ENCODE results near the gene ARID1B.

ARID1B gene

DNA sequence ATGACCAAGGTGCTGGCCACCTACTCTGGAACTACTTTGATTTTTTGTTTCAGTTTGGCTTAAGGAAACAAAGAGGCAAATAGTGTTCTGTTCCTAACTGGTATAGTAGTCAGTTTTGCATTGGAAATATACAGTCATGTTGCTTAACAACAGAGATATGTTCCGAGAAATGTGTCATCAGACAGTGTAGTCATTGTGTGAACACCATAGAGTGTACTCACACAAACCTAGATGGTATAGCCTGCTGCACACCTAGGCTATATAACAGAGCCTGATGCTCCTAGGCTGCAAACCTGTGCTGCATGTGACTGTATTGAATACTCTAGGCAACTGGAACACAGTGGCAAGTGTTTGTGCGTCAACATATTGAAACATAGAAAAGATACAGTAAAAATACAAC lies 80.4 kb downstream of the ARID1B start:
- DNase-seq = peak; percentile 11 to 29

DNA sequence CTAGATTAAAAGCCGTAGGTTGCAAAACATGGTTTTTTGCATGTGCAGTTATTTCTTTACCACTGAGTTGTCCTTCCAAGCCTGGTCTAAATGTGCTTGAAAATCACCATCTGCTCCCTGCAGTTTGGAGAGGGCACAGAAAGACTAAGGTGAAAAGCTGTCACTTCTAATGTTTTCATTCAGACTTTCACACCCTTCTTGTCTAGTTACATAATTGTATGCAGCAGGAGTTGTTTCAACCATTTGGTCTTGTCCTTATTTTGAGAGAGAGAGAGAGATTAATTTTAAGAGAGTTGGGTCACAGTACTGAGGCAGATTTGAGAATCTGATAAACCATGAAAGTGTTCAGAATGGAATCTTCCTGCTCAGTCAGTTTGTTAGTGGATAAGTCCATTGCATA lies 82.5 kb downstream of the ARID1B start:
- no peak for DNase-seq

DNA sequence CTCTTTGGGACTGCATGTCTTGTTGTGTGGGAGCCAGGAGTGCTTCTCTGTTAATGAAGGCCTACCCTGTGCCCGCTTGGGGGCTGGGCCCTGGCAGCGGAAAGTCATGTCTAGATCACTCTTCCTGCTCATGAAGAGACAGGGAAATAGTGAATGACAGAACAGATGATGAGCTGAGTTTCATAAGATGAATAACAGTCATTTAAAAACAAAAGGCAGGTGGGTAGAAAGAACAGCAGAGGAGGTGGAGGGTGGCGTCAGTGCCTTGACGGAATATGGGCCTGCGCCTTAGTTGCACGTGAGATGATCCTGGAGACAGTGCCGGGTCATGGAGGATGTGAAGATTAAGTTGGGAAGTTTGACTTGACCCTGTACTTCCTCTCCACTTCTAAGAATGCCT lies 85.5 kb downstream of the ARID1B start:
- peak; percentile 52 to 55 for DNase-seq

DNA sequence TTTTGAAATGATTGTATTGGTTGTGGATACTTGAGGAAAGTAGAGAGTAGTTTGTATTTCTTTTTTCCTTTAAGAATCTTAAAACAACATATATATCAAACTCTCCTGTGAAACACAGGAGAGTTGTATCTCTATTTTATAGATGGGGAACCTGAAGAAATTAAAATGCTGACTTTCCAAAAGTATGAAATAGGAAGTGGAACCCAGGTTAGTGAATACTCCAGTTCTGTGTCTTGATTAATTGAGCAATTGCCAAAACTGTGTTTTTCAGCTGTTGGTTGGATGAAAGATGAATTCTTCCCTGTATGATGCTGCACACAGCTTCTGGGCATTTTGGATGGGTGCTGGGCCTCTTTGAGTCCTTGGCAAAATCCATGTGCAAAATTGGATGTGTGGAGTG lies 86.3 kb downstream of the ARID1B start:
- DNase-seq = no peak

DNA sequence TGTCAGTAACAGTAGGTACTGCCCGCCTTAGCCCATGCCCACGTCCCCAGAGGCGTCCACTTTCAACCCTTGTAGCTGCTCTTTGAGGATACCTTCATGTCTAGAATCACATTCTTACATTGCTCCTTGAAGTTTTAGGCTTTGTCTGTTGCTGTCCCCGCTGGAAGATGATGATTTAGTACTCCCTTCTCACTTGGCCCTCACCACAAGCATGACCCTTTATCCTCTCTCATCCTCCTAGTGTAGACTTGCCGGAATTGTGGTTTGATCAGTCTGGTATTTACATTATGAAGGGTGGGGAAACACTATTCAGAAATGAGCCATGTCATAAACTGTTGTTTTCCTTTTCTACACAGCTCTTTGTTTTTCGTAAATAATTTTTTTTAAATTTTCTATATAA lies 87.4 kb downstream of the ARID1B start:
- no peak for DNase-seq

DNA sequence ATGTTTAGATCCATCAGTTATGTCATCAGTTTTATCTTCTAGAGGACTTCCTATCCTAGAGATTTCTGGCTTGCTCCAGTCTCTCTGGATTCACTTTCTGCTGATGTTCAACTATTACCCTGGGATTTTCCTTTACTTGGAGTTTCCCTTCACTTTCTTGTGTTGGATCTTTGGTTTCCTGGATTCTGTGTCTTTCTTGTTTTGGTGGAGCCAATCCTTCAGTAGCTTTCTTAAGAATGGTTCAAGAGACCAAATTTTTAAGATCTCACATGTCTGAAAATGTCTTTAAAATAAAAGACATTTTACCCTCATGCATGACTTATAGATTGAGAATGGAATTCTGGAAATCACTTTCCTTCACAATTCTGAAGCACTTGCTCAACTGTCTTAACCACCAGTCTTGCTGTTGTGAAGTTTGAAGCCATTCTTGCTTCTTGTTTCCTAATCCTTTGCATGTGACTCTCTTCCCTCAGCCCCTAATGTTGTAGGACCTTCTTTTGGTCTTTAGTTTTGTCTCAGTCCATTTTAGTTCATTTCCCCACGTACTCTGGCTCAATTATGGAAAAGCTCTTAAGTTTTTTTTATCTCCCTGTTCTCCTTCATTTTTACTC lies 87.9 kb downstream of the ARID1B start:
- no peak for DNase-seq

DNA sequence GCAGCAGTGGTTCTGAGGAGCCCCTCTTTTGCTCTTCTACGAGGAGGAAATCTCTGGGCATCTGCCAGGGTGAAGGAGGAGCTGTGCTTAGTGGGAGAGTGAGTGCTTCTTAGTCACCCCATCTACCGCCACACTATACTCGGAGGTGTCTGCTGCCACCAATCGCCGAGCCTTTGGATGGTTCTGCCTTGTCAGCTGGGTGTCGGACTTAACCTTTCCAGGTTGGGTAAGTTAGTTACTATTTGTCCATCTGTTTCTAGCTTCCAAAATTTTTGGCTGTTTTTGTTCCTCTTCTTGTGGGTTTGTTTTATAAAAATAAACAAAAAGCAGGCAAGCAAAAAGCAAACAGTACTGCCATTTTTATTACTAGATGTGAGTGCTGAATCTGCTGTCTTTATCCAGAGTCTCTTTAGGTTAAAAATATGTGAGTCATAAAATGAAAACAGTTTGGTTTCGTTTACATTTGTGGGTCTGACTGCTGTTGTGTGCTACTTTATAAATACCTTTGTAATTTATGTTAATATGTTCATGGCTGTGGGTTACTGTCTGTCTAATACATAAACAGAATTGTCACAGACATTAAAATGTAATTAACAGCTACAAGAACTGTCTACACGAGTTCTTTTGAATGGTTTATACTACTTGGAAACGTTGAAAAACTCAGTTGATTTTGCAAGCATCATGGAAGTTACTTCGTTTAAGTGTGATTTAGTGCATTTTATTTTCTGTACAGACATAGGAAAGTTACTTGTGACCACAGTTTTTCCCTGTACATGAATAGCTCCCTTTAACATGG lies 89.2 kb downstream of the ARID1B start:
- peak; percentile 30 to 38 for DNase-seq

DNA sequence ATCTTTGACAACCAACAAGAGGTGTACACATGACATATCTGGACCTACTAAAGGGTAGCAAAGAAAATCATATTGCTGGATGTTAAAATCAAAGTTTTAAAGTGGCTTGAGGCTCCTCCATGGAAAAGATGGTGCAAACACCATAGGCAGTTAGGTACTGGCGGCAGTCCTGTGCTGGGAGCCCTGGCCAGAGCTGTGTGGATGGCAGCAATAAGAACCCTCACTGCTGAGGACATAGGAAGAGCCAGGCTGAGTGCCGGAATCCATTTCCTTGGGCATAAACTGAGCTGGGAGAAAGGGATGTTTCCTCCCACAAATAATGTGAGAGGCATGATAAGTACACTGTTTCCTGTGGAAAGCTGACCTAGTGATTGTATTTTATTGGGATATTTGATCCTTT lies 89.9 kb downstream of the ARID1B start:
- no peak for DNase-seq

DNA sequence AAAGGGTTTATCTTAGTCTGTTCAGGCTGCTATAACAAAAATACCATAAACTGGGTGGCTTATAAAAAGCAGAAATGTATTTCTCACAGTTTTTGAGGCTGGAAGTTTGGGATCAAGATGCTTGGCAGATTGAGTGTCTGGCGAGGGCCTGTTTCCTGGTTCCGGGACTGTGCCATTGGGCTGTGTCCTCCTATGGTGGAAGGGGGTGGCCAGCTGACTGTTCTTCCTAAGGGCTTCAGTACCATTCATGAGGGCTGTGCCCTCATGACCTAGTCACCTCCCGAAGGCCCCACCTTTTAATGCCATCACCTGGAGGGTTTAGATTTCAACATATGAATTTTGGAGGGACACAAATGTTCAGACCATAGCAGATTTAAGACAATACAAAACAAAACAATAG lies 91.2 kb downstream of the ARID1B start:
- no peak for DNase-seq

DNA sequence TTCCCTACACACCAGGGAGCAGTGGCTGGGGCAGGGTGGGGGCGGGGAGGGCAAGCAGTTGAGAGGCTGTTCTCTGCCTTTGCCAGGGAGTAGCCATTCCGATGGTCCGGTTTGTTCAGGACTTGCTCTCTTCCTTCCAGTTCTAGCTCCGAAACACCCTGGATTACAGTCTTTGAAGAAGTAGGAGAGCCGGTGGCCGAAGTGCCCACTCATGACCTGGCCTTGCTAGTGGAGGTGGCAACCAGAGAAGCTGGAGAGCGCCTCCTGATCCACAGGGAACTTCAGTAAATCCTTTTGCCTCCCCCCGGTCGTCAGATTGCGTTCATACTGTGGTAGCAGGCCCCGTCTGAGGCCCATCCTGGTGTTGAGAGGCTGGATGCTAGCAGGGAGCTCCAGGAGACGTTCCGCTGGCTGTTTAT lies 92.8 kb downstream of the ARID1B start:
- DNase-seq = no peak

DNA sequence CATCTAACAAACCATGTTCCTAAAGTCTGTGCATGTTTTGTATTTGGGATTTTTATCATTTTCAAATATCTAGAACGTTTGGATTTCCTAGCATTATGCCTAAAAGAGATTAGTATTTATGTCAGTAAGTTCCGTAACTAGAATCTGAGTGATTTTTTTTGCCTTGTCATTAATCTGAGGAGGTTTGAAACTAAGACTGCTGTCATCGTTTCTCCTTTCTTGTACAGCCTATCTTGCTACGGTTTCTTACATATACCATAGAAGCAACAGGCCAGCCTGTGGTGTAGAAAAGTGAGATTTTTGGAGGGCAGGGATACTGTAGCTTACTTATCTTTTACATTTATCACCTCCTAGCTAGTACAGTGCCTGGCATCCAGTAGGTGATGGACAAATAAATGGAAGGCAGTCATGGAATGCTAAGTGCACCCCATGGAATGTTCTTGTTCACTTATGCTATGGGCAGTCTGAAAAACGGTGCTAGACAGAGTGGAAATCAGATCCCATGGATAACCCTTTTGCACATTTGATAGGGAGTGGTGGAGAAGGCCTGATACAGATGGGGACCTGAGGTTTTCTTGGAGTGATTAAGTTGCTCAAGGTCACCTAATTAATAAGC lies 93.9 kb downstream of the ARID1B start:
- DNase-seq = no peak

DNA sequence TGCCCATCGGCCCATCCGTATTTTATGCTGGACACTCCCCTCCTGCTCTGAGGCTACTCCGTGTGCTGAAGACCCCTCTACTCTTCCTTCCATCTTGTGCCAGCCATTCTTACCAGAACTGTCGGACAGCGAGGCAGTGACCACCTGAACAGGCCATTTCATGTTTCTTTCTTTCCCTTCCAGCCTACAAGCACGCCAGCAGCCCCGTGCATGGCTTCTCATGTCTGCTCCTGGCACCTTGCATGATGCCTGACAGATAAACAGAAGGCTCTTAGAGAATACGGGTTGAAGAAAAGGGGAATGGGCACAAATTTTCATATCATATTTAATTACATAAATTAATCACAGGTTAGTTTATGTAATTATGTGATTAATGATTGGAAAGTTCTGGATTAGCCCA lies 95.7 kb downstream of the ARID1B start:
- DNase-seq = no peak

DNA sequence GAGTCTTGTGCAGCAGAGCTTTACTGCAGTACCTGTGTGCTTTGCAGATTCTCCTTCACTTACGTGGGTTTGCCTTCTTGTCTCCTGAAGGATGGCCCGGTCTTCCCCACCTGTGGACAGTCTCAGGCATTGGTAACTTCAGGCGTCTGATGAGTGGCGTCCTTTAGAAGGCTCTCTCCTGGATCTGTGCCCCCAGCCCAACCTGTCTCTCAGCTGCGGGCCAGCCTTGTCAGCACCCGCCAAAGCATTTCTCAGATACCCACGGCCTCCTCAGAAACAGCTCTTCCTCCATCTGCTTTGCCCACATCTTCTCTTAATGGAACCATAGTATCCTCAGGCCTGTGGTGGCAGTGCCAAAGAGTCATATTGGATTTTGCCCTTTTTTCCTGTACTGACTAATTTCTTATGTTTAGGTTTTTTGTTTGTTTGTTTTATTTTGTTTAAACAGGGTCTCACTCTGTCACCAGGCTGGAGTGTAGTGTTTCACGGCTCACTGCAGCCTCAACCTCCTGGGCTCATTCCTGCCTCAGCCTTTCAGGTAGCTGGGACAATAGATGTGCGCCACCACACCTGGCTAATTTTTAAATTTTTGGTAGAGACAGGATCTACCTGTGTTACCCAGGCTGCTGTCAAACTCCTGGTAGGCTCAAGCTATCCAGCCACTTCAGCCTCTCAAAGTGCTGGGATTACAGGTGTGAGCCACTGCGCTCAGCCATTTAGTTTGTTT lies 96.6 kb downstream of the ARID1B start:
- no peak for DNase-seq

DNA sequence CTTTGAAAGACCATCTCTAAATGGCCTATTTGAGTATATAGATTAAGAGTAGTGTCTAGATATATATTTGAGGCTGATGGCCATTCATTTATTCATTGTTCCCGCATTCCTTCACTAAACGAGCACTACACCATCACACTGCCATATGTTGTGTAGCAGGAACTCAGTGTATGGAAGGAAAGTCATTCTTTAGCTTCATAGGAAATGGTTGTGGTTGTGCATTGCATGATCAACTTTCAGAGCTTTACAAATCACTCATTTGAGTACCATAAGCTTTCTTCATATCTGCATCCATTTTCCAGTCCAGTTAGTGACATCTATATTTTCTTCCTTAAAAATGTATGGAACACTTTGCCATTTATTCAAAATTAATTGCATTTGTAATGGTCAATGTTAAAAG lies 97.9 kb downstream of the ARID1B start:
- DNase-seq = no peak

DNA sequence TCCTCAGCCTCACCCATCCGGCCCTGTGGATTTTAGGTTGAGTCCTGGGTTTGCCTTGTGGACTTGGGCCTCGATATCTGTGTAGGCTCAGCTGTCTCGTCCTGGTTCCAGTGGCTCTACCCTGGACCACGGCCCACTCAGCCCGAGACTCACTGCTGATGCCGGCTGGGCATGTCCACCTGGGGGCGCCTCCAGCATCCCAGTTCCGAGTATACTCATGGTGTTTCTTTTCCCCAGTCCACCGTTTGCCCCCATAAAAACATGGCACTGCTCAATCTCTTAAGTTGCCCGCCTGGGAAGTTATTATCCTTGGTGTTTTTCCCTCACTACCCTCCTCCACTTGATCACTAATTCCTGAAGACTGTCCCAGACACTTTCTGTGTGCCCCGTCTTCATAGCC lies 99.1 kb downstream of the ARID1B start:
- DNase-seq = no peak

DNA sequence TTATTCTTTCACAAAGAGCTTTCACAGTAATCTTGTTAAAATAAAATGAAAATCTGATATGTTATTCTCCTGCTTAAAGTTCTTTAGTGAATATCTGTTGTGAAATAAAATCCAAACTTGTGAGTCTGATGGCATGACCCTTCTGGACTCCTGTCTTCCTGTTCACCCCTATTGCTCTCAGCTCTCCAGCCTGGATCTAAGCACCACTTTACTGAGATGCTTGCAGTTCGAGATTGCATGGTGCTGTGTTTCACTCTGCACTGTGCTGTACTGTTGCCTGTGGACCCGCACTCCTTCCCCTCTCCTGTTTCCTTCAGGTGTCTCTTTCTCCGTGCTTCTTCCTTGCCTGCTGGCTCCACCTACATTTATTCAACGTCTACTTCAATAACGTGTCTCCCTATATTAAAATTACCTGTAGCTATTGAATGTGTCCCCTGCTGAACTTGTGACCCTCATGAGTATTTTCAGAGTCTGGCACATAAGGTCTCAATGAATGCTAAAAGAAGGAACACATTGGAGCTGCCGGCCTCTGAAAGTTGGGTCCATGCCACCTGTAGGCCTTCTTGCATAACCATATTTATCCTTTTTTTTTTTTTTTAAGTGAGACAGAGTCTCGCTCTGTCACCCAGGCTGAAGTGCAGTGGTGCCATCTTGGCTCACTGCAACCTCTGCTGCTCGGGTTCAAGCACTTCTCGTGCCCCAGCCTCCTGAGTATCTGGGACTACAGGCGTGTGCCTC lies 100.1 kb downstream of the ARID1B start:
- DNase-seq = no peak

DNA sequence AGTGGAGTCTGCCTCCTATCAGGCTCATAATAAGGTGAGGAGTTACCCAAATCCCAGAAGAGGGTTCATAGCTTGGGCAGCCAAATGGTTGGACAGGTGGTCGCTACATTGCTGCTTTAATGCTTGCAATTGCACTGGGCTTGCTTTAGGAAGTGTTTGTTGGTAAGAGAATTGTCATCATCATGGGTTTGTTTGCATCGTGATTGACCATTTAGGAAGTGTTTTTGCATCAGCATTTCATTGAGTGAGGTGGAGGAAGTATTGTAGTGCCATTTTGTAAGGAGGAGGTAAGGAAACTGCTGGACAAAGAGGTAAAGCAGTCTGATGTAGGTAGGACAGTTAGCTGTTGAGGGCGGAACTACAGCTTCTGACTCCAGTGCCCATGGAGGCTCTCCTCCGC lies 101.5 kb downstream of the ARID1B start:
- DNase-seq = no peak

DNA sequence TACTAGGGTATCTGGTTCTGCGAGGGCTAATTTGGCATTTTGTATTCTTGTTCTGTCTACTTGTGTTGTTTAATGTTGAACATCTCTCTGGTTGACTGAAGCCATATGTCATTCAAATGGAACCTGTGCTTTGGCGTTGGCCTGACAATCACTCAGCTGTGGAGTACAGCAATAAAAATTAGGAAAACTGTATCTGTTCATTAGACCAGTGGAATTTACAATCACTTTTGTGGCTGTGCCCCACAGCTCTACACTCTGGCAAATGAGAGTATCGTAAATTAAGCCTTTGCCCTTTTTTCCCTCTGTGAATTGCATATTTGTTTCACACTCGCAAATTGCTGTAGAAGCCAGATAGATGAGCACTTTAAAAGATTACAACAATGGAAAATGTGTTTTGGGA lies 102.0 kb downstream of the ARID1B start:
- no peak for DNase-seq

DNA sequence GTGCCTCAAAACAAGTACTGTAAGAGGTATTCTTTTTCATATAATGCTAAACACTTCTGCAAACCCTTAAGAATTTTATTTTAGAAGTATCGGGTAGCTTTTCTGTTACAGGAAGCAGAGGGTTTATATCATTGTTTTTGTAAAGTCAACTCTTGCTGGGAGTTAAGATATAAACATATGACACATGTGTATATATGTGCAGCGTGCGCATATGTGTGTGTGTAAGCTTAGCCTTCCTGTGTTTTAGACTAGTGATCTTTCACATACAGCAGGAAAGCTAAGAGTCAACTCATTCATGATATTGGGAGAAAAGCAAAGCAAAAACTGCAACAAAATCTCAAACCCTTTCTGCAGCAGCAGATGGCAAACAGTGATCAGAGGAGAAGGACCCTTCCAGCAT lies 102.4 kb downstream of the ARID1B start:
- no peak for DNase-seq

DNA sequence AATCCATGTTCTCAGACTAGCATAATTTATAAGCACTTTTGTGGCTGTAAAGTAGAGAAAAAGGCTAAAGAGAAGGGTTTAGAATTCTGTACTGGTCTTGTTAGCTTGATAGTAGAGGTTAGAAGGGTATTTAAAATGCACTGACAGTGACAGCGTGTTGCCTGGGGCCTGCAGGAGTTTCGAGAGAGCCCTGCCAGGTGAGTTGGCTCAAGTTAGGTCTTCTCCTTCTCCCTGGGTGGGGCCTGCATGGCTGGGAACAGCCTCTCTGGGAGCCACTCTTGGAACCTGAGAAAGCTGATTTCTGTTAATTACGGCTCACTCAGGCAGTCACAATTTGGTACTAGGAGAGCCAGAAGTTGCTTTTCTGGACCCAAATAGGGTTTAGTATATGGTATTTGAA lies 103.7 kb downstream of the ARID1B start:
- no peak for DNase-seq

DNA sequence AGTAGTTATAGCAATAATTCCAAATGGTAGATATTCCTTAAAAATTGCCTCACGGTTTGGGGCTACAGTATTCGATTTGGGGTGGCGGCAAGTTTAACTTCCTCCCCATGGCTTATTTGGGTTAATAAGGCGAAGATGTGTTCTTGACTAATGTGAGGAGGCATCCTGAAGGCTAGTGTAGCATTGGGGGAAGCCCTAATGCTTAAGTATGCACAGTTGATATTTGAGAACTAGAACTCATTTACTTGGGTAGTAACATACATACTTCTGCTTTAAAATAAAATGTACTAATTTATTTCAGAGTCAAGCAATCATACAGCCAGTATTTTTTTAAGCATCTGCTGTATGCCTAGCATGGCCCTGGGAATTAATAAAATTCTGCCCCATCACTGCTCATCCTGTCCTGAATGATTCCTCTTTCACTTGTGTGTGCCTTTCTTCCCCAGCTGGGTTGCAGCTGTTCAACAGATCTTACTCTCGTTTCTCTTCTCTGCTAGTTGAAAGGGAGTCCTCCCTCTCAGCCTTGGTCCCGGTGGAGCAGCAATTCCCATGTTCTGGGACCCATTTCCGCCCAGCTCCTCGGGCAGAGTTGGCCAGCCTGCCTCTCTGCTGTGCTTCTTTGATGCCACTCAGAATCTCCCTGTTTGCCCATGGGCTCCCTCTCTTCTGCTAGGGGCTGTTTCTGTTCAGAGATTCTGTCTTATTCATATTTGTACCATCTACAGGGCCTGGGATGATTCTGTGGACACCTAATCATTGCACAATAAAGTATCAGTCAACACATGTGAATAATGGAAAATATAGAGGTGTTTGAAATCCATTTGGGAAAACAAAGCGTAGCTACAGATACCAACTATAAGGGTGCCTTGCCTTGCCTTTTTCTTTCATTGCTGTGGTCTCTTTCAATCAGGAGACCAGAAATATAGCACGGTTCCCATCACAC lies 104.8 kb downstream of the ARID1B start:
- DNase-seq = no peak
